AG09319 (cell line): ENCODE results near the gene FARP1.

Source experiments
- DNase-seq: peaks from one replicate; pipeline ENCODE4 v3.0.0-alpha.2; 2010; ENCODE audit warnings: low read depth; ENCODE audit errors: extremely low read depth
- CTCF ChIP-seq: IDR thresholded peaks from 2 replicates; pipeline ENCODE4 v1.5.1; 2011; ENCODE audit warnings: low read depth, mild to moderate bottlenecking, inconsistent platforms, low read length, moderate library complexity

FARP1 gene

GRCh38 chr13:98493042-98493712, 350.3 kb downstream of the FARP1 start:
- DNase-seq: no peak
- no peak for TF ChIP-seq CTCF

GRCh38 chr13:98494769-98495168, 351.9 kb downstream of the FARP1 start:
- DNase-seq: no peak
- no peak for TF ChIP-seq CTCF

GRCh38 chr13:98495627-98496478, 353.0 kb downstream of the FARP1 start:
- DNase-seq: no peak
- TF ChIP-seq CTCF: no peak

GRCh38 chr13:98496479-98496791, 353.5 kb downstream of the FARP1 start:
- no peak for DNase-seq

GRCh38 chr13:98496966-98497365, 354.1 kb downstream of the FARP1 start:
- no peak for TF ChIP-seq CTCF
- no peak for DNase-seq

More at GRCh38 chr13:98496479-98496791, 353.5 kb downstream of the FARP1 start:
- TF ChIP-seq CTCF: no peak

- no peak for TF ChIP-seq CTCF
- no peak for DNase-seq
Measured at GRCh38 chr13:98500963-98501421, 358.1 kb downstream of the FARP1 start.
